GM13977 (cell line): ENCODE measurements around the gene ARHGAP4.

Experiments used
- DNase-seq: peaks from one replicate; pipeline ENCODE4 v3.0.0; 2012; ENCODE audit warnings: low spot score
- in situ Hi-C: fragments of 300-500 bp; cut with MboI; formaldehyde crosslinking; loops from one replicate; pipeline ENCODE4 v1.12.0; 2022; ENCODE audit warnings: low sequenced_read_pairs, low pct_unique_long_range_greater_than_20kb, mixed read lengths, inconsistent platforms; ENCODE audit not compliant: unreplicated experiment
- TF ChIP-seq, protein P1 (sequence below): IDR thresholded peaks from 2 replicates; pipeline ENCODE4 v1.5.1; 2012; ENCODE audit warnings: mild to moderate bottlenecking, control low read depth; ENCODE audit not compliant: insufficient read depth; ENCODE audit errors: extremely low read depth, missing control alignments

Gene ARHGAP4

DNA sequence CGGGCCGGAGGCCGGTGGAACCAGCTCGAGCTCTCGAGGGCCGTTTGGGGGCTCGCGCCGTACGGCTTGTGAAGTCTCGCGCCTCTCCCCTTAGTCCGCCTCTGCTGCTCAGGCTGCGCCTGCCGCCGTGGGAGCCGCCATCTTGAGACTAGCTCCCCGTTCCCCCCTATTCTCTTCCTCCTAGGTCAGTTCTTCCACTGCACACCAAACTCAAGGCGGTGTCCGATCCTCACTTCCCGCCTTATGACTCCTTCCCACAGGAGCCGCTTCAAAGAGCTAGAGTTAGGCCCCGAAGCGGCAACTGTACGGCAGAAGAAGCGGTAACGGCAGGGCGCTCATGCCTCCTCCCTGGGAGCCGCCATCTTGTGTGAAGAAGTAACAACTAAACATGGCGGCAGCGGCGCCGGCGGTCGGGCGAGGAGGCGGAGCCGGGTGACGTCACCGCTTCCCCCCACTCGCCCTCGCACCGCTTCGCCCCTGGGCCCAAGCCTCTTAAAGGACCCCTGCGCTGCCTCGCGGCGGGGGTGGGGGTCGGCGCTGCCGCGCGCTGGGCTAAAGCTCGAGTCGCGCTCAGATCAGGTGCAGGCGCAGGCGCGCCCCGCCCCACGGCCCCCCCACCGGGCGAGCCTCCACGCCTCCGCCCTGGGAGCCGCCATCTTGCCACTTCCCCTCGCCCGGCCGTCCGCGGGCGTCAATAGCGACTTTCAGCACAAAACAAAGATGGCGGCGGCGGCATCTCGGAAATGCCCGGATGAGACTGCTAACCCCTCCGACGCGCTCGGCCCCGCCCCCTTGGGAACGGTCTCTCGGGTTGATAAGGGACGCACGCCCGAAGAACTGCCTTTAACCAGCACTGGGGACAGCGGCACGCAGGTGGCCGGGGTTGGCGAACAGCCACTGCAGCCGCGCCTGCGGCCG is 45.6 kb upstream of the ARHGAP4 start, which contains the start of gene HCFC1:
Gene HCFC1 (minus strand): TSS at position 369 of the 918 bp plus-strand sequence. CDS start 978 bp downstream, outside the sequence.
- in situ Hi-C loops: no loop called here
- peak; percentile 89 for DNase-seq
- TF ChIP-seq, protein P1, sequence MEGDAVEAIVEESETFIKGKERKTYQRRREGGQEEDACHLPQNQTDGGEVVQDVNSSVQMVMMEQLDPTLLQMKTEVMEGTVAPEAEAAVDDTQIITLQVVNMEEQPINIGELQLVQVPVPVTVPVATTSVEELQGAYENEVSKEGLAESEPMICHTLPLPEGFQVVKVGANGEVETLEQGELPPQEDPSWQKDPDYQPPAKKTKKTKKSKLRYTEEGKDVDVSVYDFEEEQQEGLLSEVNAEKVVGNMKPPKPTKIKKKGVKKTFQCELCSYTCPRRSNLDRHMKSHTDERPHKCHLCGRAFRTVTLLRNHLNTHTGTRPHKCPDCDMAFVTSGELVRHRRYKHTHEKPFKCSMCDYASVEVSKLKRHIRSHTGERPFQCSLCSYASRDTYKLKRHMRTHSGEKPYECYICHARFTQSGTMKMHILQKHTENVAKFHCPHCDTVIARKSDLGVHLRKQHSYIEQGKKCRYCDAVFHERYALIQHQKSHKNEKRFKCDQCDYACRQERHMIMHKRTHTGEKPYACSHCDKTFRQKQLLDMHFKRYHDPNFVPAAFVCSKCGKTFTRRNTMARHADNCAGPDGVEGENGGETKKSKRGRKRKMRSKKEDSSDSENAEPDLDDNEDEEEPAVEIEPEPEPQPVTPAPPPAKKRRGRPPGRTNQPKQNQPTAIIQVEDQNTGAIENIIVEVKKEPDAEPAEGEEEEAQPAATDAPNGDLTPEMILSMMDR: no peak

- TF ChIP-seq, protein P1: no peak
- in situ Hi-C loops: no loop called here
- peak; percentile 94 for DNase-seq
Observed at GRCh38 chrX:153971124-153971449, 45.0 kb upstream of the ARHGAP4 start.

GRCh38 chrX:153970357-153971123 is 44.5 kb upstream of the ARHGAP4 start:
- DNase-seq: peak; percentile 71
- TF ChIP-seq, protein P1: no peak
- in situ Hi-C loops: no loop called here

GRCh38 chrX:153969904-153970356 is 43.9 kb upstream of the ARHGAP4 start:
- DNase-seq: no peak
- in situ Hi-C loops: no loop called here
- TF ChIP-seq, protein P1: no peak

GRCh38 chrX:153969125-153969903 is 43.2 kb upstream of the ARHGAP4 start:
- no peak for DNase-seq
- TF ChIP-seq, protein P1: no peak
- in situ Hi-C loops: no loop called here

DNA sequence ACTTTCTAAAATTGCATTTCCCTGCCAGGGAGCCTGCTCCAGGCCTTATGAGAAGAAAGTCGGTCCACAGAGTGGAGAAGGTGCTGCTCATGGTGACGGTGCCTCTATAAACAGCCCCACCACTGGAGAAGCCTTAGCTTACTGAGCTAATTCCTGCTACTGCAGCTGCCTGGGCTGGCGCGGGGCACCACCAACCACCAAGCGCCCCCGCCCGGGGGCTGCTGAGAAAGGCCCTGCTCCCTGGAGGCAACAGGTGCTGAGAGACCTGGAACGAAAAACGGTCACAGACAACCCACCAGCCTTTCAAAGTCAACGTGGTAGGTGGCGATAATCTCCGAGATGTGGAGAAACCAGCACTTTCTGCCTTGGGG is 42.7 kb upstream of the ARHGAP4 start:
- TF ChIP-seq, protein P1: peak; percentile 32
- in situ Hi-C loops: no loop called here
- no peak for DNase-seq
